Natural killer cell (primary cell): Measurements from ENCODE around the gene MYLK. TPM values are rescaled to one million over a fixed set of nuclear protein-coding genes. Genes with fewer than 3 reads are reported as not detected.

Source experiments
- ATAC-seq, 3 donors: fragments of 150-1000 bp in 2 of 3; fragments of 200-7000 bp in 1 of 3; cut with Tn5 transposase; 1 replicate in 1 of 3; 2 replicates in 2 of 3; pipeline ENCODE4 v1.10.0; 2021; ENCODE audit warnings: mild to moderate bottlenecking in 2 of 3, moderate library complexity in 2 of 3
- DNase-seq, 2 donors: peaks; one replicate each; pipeline versions ENCODE4 v3.0.0 to v3.0.0-alpha.2; 2013 to 2021; ENCODE audit warnings: mixed read lengths in 1 of 2
- H3K27ac ChIP-seq: one replicate; pipeline ENCODE4 v1.5.1; 2013; ENCODE audit warnings: mild to moderate bottlenecking, low read length
- H3K27me3 ChIP-seq: one replicate; pipeline ENCODE4 v1.6.1; 2013; ENCODE audit warnings: low read length; ENCODE audit not compliant: control insufficient read depth, insufficient read depth
- H3K36me3 ChIP-seq: one replicate; pipeline ENCODE4 v1.6.1; 2013; ENCODE audit warnings: low read length; ENCODE audit not compliant: control insufficient read depth, insufficient read depth
- H3K4me1 ChIP-seq: one replicate; pipeline ENCODE4 v1.6.1; 2013; ENCODE audit warnings: low read length; ENCODE audit not compliant: control insufficient read depth, insufficient read depth
- H3K4me3 ChIP-seq: one replicate; pipeline ENCODE4 v1.5.1; 2013; ENCODE audit warnings: low read length
- H3K9me3 ChIP-seq: one replicate; pipeline ENCODE4 v1.6.1; 2013; ENCODE audit warnings: low read length; ENCODE audit not compliant: control insufficient read depth, insufficient read depth
- H3K27ac Mint-ChIP-seq, 2 donors: one replicate each; pipeline ENCODE4 v1.8.0; 2022; ENCODE audit warnings: mild to moderate bottlenecking in 2 of 2, mixed read lengths in 2 of 2, moderate library complexity in 1 of 2
- H3K27me3 Mint-ChIP-seq, 2 donors: one replicate each; pipeline ENCODE4 v1.8.0; 2022; ENCODE audit warnings: low read depth in 2 of 2, mixed read lengths in 2 of 2
- H3K36me3 Mint-ChIP-seq: one replicate; pipeline ENCODE4 v1.8.0; 2022; ENCODE audit warnings: mixed read lengths
- H3K4me1 Mint-ChIP-seq, 2 donors: one replicate each; pipeline ENCODE4 v1.8.0; 2022; ENCODE audit warnings: mixed read lengths in 2 of 2
- H3K4me3 Mint-ChIP-seq: one replicate; pipeline ENCODE4 v1.8.0; 2022; ENCODE audit warnings: mild to moderate bottlenecking, moderate library complexity, mixed read lengths
- H3K9me3 Mint-ChIP-seq, 2 donors: one replicate each; pipeline ENCODE4 v1.8.0; 2022; ENCODE audit warnings: mixed read lengths in 2 of 2
- CTCF ChIP-seq: fragments of 200-600 bp; IDR thresholded peaks from one replicate; pipeline ENCODE4 v1.8.0; 2022; ENCODE audit warnings: antibody characterized with exemption
- WGBS: methylation state at CpG from one replicate; pipeline ENCODE4 v1.1.7; 2013; ENCODE audit warnings: missing lambda C conversion rate; ENCODE audit not compliant: insufficient coverage; 5-methylcytosine and 5-hydroxymethylcytosine counted together
- intact Hi-C: fragments of 100-400 bp; cut with micrococcal nuclease; formaldehyde crosslinking; loops from one replicate; pipeline ENCODE4 v1.14.2; 2022
- total RNA-seq, 4 donors: library from RNA; stranded (reverse); fragments of 120-200 nt in 1 of 4; gene quantifications; one replicate each; pipeline versions ENCODE4 v1.2.3 to v1.2.4, GENCODE V29; 2013 to 2022

The MYLK gene
- total RNA-seq, 3 donors from 2014 or later (not counting 1 experiment from before 2014, with no cell fraction given), result 0.39 to 5.4 (median 3.4) TPM

GRCh38 chr3:123610331-123610730, 273.8 kb downstream of the MYLK start:
- DNase-seq (no peak), ATAC-seq (no peak)
- 44% methylated on average over 3 of the region's 3 CpGs for WGBS
- Mint-ChIP-seq H3K27me3 (no peaks in the 10 kb centered on the region), H3K4me1 (peaks cover 0 to 3% of the 10 kb centered on the region in 2 donors), H3K9me3 (no peaks in the 10 kb centered on the region), H3K4me3 (no peak overlapping the region), H3K36me3 (no peaks in the 10 kb centered on the region), H3K27ac (no peak overlapping the region)
- Histone ChIP-seq H3K36me3 (peaks cover 5% of the 10 kb centered on the region), H3K4me3 (no peak overlapping the region), H3K27ac (no peak overlapping the region), H3K9me3 (no peaks in the 10 kb centered on the region), H3K4me1 (no peaks in the 10 kb centered on the region), H3K27me3 (no peaks in the 10 kb centered on the region)
- intact Hi-C loops, result no loop called here
- no peak for TF ChIP-seq CTCF

- Histone ChIP-seq H3K27me3 (no peaks in the 10 kb centered on the region), H3K27ac (no peak overlapping the region), H3K4me3 (no peak overlapping the region), H3K9me3 (no peaks in the 10 kb centered on the region), H3K36me3 (peaks cover 5% of the 10 kb centered on the region), H3K4me1 (no peaks in the 10 kb centered on the region)
- no peaks in the 10 kb centered on the region for H3K36me3 Mint-ChIP-seq
- ATAC-seq (no peak), DNase-seq (no peak)
- intact Hi-C loops, result no loop called here
- 86% methylated on average over 5 of the region's 5 CpGs for WGBS
- H3K27me3 Mint-ChIP-seq, result no peaks in the 10 kb centered on the region
- no peak for TF ChIP-seq CTCF
- H3K9me3 Mint-ChIP-seq, result no peaks in the 10 kb centered on the region
- peaks cover 0 to 3% of the 10 kb centered on the region in 2 donors for H3K4me1 Mint-ChIP-seq
- no peak overlapping the region for H3K27ac Mint-ChIP-seq
- no peak overlapping the region for H3K4me3 Mint-ChIP-seq
Measured at GRCh38 chr3:123609063-123609462, 275.1 kb downstream of the MYLK start.

GRCh38 chr3:123608263-123608937, 275.7 kb downstream of the MYLK start:
- Histone ChIP-seq H3K36me3 (peaks cover 5% of the 10 kb centered on the region), H3K27ac (no peak overlapping the region), H3K4me1 (no peaks in the 10 kb centered on the region), H3K9me3 (no peaks in the 10 kb centered on the region), H3K4me3 (no peak overlapping the region), H3K27me3 (no peaks in the 10 kb centered on the region)
- Mint-ChIP-seq H3K36me3 (no peaks in the 10 kb centered on the region), H3K9me3 (no peaks in the 10 kb centered on the region), H3K4me1 (peaks cover 0 to 3% of the 10 kb centered on the region in 2 donors), H3K27ac (no peak overlapping the region), H3K27me3 (no peaks in the 10 kb centered on the region), H3K4me3 (no peak overlapping the region)
- WGBS, result 100% methylated on average over 2 of the region's 3 CpGs
- no peak for DNase-seq
- intact Hi-C loops, result no loop called here
- no peak for TF ChIP-seq CTCF
- no peak for ATAC-seq

- no peak overlapping the region for H3K27ac Mint-ChIP-seq
Measured at GRCh38 chr3:123606527-123606926, 277.6 kb downstream of the MYLK start.

More at GRCh38 chr3:123606527-123606926, 277.6 kb downstream of the MYLK start:
- Histone ChIP-seq H3K9me3 (no peaks in the 10 kb centered on the region), H3K27me3 (no peaks in the 10 kb centered on the region), H3K4me1 (no peaks in the 10 kb centered on the region), H3K36me3 (no peaks in the 10 kb centered on the region), H3K4me3 (no peak overlapping the region), H3K27ac (no peak overlapping the region)
- Mint-ChIP-seq H3K27me3 (no peaks in the 10 kb centered on the region), H3K4me3 (no peak overlapping the region), H3K36me3 (no peaks in the 10 kb centered on the region), H3K4me1 (peaks cover 0 to 3% of the 10 kb centered on the region in 2 donors), H3K9me3 (no peaks in the 10 kb centered on the region)
- TF ChIP-seq CTCF, result no peak
- DNase-seq, result no peak
- intact Hi-C loops, result no loop called here
- no peak for ATAC-seq
